ENCODE data around the gene CCDC106. TPM values are rescaled to one million over a fixed set of nuclear protein-coding genes. Genes with fewer than 3 reads are reported as not detected.

The CCDC106 gene
- total RNA-seq, 3 donors from 2014 or later: 3.9 to 7.8 (median 4.8) TPM

GRCh38 chr19:55638864-55639359, 9.1 kb upstream of the CCDC106 start:
- no peaks in the 10 kb centered on the region for H3K27me3 Mint-ChIP-seq (ENCODE audit: low read depth)
- H3K9me3 Mint-ChIP-seq: peaks cover 3% of the 10 kb centered on the region
- H3K36me3 Mint-ChIP-seq (ENCODE audit: insufficient read depth): peaks cover 19% of the 10 kb centered on the region
- peak overlapping the region; percentile 60 for H3K4me3 Mint-ChIP-seq
- DNase-seq: peak; percentile 55
- peaks cover 64% of the 10 kb centered on the region for H3K4me1 Mint-ChIP-seq (ENCODE audit: low read depth)
- no peak for ATAC-seq

GRCh38 chr19:55640043-55640576, 7.9 kb upstream of the CCDC106 start:
- peaks cover 19% of the 10 kb centered on the region for H3K36me3 Mint-ChIP-seq (ENCODE audit: insufficient read depth)

GRCh38 chr19:55640577-55641425, 7.2 kb upstream of the CCDC106 start, which contains the start of gene ZNF580:
ZNF580 (plus strand) TSS chr19:55641002; CDS start chr19:55642509, 1,507 bp downstream.
- ATAC-seq: peak; percentile 41 to 44
- no peaks in the 10 kb centered on the region for H3K27me3 Mint-ChIP-seq (ENCODE audit: low read depth)
- H3K4me3 Mint-ChIP-seq: peak within 1 kb of the TSS; percentile 96
- peaks cover 59% of the 10 kb centered on the region for H3K4me1 Mint-ChIP-seq (ENCODE audit: low read depth)
- H3K9me3 Mint-ChIP-seq: peaks cover 3% of the 10 kb centered on the region
- peak; percentile 57 for DNase-seq
- H3K36me3 Mint-ChIP-seq (ENCODE audit: insufficient read depth): peaks cover 23% of the 10 kb centered on the region

More at GRCh38 chr19:55640043-55640576, 7.9 kb upstream of the CCDC106 start:
- peaks cover 3% of the 10 kb centered on the region for H3K9me3 Mint-ChIP-seq
- H3K4me3 Mint-ChIP-seq: peak overlapping the region; percentile 79
- DNase-seq (peak; percentile 74), ATAC-seq (peak; percentile 12 to 20)
- peaks cover 59% of the 10 kb centered on the region for H3K4me1 Mint-ChIP-seq (ENCODE audit: low read depth)
- H3K27me3 Mint-ChIP-seq (ENCODE audit: low read depth): no peaks in the 10 kb centered on the region

GRCh38 chr19:55641426-55642152, 6.4 kb upstream of the CCDC106 start:
- peaks cover 3% of the 10 kb centered on the region for H3K9me3 Mint-ChIP-seq

GRCh38 chr19:55642153-55643002, 5.6 kb upstream of the CCDC106 start:
- H3K4me1 Mint-ChIP-seq (ENCODE audit: low read depth): peaks cover 50% of the 10 kb centered on the region
- no peaks in the 10 kb centered on the region for H3K27me3 Mint-ChIP-seq (ENCODE audit: low read depth)
- ATAC-seq (peak; percentile 12 to 16), DNase-seq (no peak)
- H3K4me3 Mint-ChIP-seq: peak overlapping the region; percentile 96
- peaks cover 20% of the 10 kb centered on the region for H3K36me3 Mint-ChIP-seq (ENCODE audit: insufficient read depth)
- peaks cover 3% of the 10 kb centered on the region for H3K9me3 Mint-ChIP-seq

More at GRCh38 chr19:55641426-55642152, 6.4 kb upstream of the CCDC106 start:
- H3K27me3 Mint-ChIP-seq (ENCODE audit: low read depth): no peaks in the 10 kb centered on the region
- H3K4me1 Mint-ChIP-seq (ENCODE audit: low read depth): peaks cover 51% of the 10 kb centered on the region
- ATAC-seq: no peak
- H3K36me3 Mint-ChIP-seq (ENCODE audit: insufficient read depth): peaks cover 20% of the 10 kb centered on the region
- DNase-seq: no peak
- peak overlapping the region; percentile 96 for H3K4me3 Mint-ChIP-seq

GRCh38 chr19:55643003-55643886, 4.8 kb upstream of the CCDC106 start, which contains the start of gene ZNF581:
ZNF581 (plus strand) TSS chr19:55643649; CDS start chr19:55644572, 923 bp downstream.
- Mint-ChIP-seq H3K36me3 (ENCODE audit: insufficient read depth) (peaks cover 14% of the 10 kb centered on the region), H3K4me3 (peak within 1 kb of the TSS; percentile 96), H3K9me3 (peaks cover 3% of the 10 kb centered on the region), H3K4me1 (ENCODE audit: low read depth) (peaks cover 46% of the 10 kb centered on the region), H3K27me3 (ENCODE audit: low read depth) (no peaks in the 10 kb centered on the region)
- ATAC-seq (peak; percentile 61 to 64), DNase-seq (peak; percentile 76)

GRCh38 chr19:55643887-55644176, 4.2 kb upstream of the CCDC106 start:
- no peak for DNase-seq
- Mint-ChIP-seq H3K4me3 (peak overlapping the region; percentile 96), H3K9me3 (peaks cover 3% of the 10 kb centered on the region), H3K36me3 (ENCODE audit: insufficient read depth) (peaks cover 11% of the 10 kb centered on the region), H3K4me1 (ENCODE audit: low read depth) (peaks cover 49% of the 10 kb centered on the region), H3K27me3 (ENCODE audit: low read depth) (no peaks in the 10 kb centered on the region)
- peak in 1 of 2 donors; percentile 1 for ATAC-seq

DNA sequence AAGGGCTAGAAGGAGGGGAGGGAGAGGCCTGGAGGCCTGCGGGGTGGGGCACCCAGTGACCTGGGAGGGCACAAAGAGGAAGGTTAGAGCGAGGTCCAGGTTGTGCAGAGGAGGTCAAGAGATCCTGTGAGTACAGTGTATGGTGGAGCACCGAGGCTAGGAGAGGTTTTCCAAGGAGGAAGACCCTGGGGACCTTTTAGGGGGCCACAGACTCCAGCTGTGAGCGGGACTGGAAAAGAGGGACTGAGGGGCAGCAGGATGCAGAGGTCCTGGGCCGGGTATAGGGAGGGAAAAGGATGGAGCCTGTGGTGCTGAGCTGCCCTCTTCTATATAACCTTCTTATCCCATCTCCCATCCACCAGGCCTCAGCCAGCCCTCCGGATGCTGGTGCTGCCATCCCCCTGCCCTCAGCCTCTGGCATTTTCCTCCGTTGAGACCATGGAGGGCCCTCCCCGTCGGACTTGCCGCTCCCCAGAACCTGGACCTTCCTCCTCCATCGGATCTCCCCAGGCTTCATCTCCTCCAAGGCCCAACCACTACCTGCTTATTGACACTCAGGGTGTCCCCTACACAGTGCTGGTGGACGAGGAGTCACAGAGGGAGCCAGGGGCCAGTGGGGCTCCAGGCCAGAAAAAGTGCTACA, 3.7 kb upstream of the CCDC106 start:
- Mint-ChIP-seq H3K36me3 (ENCODE audit: insufficient read depth) (peaks cover 7% of the 10 kb centered on the region), H3K9me3 (no peaks in the 10 kb centered on the region), H3K4me3 (peak overlapping the region; percentile 96), H3K4me1 (ENCODE audit: low read depth) (peaks cover 48% of the 10 kb centered on the region), H3K27me3 (ENCODE audit: low read depth) (no peaks in the 10 kb centered on the region)
- DNase-seq: no peak
- no peak for ATAC-seq

DNA sequence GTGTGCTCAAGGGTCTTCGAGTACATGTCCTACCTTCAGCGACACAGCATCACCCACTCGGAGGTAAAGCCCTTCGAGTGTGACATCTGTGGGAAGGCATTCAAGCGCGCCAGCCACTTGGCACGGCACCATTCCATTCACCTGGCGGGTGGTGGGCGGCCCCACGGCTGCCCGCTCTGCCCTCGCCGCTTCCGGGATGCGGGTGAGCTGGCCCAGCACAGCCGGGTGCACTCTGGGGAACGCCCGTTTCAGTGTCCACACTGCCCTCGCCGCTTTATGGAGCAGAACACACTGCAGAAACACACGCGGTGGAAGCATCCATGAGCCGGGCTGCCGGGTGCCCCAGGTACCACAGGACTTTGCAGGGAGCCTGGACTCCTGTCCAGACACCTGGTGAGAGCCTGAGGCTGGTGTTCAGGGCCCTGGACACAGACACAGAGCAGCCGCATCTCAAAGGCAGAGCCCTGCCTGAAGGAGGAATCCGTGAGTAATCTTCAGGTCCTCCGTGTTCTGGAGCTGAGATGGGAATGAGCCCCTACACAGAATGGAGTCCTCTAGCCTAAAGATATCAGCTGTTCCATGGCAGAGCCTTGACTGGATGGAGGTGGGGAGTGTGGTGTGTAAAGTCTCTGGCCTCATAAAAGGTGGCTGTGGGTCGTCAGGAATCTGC, 3.0 kb upstream of the CCDC106 start:
- no peaks in the 10 kb centered on the region for H3K9me3 Mint-ChIP-seq
- H3K4me3 Mint-ChIP-seq: peak overlapping the region; percentile 96
- H3K4me1 Mint-ChIP-seq (ENCODE audit: low read depth): peaks cover 48% of the 10 kb centered on the region
- no peak for ATAC-seq
- peaks cover 6% of the 10 kb centered on the region for H3K36me3 Mint-ChIP-seq (ENCODE audit: insufficient read depth)
- DNase-seq: no peak
- H3K27me3 Mint-ChIP-seq (ENCODE audit: low read depth): no peaks in the 10 kb centered on the region

GRCh38 chr19:55645512-55645881, 2.5 kb upstream of the CCDC106 start:
- H3K36me3 Mint-ChIP-seq (ENCODE audit: insufficient read depth): peaks cover 6% of the 10 kb centered on the region
- peak overlapping the region; percentile 96 for H3K4me3 Mint-ChIP-seq
- H3K4me1 Mint-ChIP-seq (ENCODE audit: low read depth): peaks cover 48% of the 10 kb centered on the region
- H3K27me3 Mint-ChIP-seq (ENCODE audit: low read depth): no peaks in the 10 kb centered on the region
- ATAC-seq: no peak
- H3K9me3 Mint-ChIP-seq: no peaks in the 10 kb centered on the region
- no peak for DNase-seq

- ATAC-seq (no peak), DNase-seq (no peak)
- Mint-ChIP-seq H3K4me3 (peak overlapping the region; percentile 80), H3K36me3 (ENCODE audit: insufficient read depth) (peaks cover 6% of the 10 kb centered on the region), H3K27me3 (ENCODE audit: low read depth) (no peaks in the 10 kb centered on the region), H3K9me3 (no peaks in the 10 kb centered on the region), H3K4me1 (ENCODE audit: low read depth) (peaks cover 46% of the 10 kb centered on the region)
Measured at GRCh38 chr19:55646889-55647731, 902 bp upstream of the CCDC106 start.
